HG03103 (cell line): ENCODE results near the gene HS6ST2.

ENCODE experiments used
- ATAC-seq: cut with Tn5 transposase; IDR thresholded peaks from one replicate; pipeline ENCODE4 v1.9.1; 2021; ENCODE audit warnings: low read depth; ENCODE audit not compliant: unreplicated experiment

HS6ST2 gene

DNA sequence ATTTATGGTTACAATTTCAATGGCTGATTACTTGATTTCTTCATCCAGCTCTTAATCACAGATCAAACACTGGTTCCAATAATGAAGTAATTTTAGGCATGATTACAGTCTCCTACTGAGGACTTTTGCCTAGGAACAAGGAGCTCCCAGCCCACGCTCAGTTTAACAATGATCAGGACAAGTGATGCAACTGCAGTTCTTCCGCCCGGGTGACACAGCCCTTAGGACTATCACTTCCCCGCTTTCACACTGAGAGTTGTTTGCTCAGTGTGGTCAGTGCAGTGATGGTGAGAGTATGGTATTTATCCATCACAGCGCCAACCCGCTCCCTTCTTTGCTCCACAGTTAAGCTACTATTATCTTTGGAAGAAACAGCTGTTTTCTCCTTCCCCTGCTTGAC lies 266.4 kb downstream of the HS6ST2 start:
- ATAC-seq: no peak

DNA sequence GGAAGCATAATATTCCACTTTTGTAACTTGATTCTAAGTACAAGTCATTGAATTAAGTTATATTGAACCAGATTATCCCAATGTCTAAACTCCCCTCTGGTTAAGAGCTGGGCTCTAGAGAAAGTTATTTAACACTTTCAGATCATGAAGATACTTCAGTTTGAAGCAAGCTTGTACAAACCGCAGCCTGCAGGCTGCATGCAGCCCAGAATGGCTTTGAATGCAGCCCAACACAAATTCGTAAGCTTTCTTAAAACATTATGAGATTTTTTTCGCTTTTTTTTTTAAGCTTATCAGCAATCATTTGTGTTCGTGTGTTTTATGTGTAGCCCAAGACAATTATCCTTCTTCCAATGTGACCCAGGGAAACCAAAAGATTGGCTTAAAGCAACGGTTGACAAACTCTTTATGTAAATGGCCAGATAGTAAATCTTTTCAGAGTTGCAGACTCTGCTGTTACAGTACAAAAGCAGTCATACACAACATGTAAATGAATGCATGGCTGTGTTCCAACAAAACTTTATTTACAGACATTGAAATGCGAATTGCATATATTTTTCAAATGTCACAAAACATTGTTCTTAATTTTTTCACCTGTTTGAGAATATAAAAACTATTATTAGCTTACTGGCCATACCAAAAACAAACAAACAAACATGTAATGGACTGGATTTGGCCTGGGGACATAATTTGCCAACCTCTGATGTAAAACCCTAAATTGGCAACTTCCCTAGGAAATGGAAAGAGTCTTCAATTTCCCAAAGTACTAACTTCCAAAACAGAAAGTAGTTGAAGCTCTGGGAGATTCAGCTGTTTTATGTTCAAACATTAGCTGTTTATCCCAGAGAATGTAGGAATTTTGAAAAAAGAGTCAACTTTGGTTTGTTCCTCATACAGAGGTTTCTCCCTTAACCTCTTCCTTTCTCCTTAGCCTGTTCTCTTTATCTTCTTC lies 268.5 kb downstream of the HS6ST2 start:
- no peak for ATAC-seq

- no peak for ATAC-seq
These were observed 273.2 kb downstream of the HS6ST2 start for GRCh38 chrX:132685276-132685675.

DNA sequence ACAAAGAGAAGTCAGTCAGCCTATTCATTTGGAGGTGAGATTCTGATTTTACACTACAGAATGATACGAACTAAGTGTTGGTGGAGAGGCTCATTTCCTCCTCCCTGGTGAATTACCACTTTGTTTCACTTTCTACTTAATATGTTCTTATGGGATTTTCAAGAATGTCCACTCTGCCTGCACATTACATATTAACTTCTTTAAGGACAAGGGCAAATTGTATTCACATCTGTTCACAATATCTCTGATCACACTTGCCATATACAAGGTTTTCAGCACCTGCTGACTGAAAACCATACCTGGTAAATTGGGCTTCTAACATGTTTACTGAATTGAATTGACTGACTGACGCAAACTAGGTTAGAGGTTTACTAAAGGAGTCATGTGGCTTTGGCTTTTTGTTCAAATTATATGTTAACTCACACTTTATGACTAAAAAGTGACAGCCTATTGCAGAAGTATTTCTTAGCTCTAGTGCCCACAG lies 281.2 kb downstream of the HS6ST2 start:
- no peak for ATAC-seq

DNA sequence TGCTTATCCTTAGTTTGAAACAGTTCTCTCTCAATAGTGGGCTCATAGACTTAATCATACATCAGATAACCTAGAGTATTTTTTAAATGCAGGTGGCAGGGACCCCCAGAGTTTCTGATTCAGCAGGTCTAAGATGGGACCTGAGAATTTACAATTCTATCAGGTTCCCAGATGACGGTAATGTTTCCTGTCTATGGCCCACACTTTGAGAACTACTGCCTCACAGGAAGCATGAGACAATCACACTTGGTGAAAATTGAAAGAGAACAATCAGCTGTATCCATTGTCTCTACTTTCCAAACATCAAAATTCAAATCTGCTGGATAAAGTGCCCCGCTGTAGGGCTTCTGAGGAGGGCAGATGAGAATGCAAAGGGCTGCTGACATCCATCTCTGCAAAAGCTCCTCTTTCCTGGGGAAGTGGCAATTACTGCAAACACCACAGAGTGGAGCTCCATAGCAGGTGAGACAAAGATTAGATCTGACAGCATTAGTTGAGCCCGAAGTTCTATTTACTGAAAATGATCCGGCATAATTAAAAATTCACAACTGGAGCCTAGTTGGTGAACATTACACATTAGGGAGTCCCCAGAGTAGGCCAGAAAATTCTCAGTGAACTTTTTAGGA lies 281.8 kb downstream of the HS6ST2 start:
- ATAC-seq: no peak

- no peak for ATAC-seq
These were observed 282.3 kb downstream of the HS6ST2 start for GRCh38 chrX:132676102-132676501.

DNA sequence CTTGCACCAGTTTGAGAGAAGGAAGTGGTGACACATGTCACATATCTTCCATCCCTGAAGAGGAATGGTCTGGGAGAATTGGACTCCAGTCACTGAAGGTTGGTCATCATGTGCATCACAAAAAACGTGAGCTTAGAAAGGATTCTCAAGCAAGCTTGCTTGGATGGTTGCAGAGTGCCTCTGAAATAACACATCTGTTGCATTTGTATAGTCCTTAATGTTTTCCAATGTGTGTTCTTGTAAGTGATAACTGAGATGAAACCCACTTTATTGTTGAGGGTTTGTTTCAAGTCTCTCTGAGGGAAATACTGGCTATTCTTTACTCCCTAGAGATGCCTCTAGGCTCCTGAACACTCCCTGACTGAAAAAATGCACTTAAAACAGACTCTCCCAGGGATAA lies 285.1 kb downstream of the HS6ST2 start:
- no peak for ATAC-seq

GRCh38 chrX:132671229-132671641 lies 287.2 kb downstream of the HS6ST2 start:
- no peak for ATAC-seq

GRCh38 chrX:132669142-132669541 lies 289.3 kb downstream of the HS6ST2 start:
- no peak for ATAC-seq

GRCh38 chrX:132668178-132668577 lies 290.3 kb downstream of the HS6ST2 start:
- ATAC-seq: no peak

GRCh38 chrX:132665676-132666075 lies 292.8 kb downstream of the HS6ST2 start:
- no peak for ATAC-seq

DNA sequence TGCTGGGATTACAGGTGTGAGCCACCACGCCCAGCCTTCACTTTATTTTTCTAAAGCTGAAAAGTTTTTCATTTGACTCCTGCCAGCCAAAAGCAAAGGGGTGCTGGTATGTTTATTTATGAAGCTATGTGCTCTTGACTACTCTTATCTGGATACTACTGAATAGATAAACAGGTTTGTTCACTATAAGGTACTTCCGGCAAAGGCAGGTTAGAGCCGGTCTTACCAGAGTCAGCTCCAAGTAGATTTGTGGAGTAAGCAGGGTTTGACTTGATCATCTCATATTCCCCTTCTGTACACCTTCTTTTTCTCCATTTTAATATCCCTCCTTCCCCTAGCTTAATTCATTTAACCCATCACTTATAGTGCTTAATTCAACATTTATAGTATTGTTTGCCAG lies 294.2 kb downstream of the HS6ST2 start:
- ATAC-seq: no peak

DNA sequence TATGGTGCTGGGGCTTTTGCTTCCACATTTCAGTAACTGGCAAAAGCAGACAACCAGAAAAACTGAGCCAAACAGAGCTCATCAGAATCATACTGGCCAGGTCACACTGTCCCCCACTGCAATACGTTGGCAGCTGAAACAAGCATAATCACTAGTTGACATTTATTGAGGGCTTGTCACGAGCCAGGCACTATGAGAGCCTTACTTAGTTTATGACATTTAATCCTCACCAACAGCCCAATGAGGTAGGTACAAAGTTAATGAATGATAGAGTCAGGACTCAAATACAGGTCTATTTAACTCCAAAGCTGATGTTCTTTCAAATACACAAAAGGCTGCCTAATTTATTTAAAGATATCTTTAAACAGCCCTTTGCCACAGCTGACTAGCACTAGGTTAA lies 295.6 kb downstream of the HS6ST2 start:
- ATAC-seq: no peak

DNA sequence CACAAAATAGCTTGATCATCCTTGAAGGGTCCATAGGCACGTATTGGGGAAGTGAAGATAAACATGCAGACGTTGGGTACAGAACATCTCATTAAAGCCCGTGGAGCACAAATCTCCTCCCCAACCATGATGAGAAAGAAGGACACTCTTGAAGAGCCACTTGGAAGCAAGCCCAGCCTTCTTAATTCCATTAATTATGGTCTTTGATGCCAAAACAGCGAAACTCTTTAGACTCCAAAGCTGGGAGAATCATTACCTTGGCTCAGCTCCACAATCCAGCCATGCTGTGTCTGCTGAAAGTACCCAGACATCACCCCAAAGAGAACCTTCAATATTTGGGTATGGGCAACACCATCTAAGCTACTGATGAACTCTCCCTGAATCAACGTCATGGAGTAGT lies 300.6 kb downstream of the HS6ST2 start:
- no peak for ATAC-seq

DNA sequence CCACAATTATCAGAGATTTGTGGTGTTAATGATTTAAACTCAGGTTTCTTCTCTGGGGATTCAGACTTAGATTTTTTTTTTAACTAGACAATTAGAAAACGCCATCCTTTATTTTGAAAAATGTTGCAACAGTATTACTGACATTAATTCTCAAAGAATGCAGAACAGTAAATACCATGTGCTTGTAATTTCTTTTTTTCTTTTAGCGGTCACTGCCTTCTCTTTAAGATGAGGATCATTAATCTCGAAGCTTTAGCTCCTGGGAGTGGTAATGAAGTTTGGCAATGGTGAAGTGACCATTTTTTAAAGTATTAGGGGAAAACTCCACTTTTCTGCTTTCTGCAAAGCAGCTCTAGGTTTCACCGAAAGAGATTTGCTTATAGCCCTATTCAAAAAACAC lies 305.6 kb downstream of the HS6ST2 start:
- no peak for ATAC-seq

- no peak for ATAC-seq
These were observed 306.9 kb downstream of the HS6ST2 start for GRCh38 chrX:132651421-132652086.

GRCh38 chrX:132648895-132649294 lies 309.5 kb downstream of the HS6ST2 start:
- ATAC-seq: no peak

DNA sequence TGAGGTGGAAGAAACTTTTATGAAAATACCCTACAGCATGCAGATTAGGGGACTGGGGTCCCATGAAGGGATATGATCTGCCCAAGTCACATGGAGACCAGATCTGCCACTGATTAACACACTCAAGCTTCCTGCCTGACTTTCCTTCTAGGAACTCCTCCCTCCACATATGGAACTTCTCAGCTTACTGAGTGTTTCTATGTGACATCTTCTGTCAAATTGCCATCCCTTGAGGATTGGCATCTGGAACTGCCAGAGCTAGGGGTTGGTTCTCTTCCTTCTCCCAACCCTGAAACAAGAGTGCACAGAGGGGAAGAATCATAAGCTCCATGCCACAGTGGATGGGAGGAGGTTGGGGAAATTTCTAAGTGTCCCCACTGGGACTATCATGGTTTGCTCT lies 319.0 kb downstream of the HS6ST2 start:
- no peak for ATAC-seq

DNA sequence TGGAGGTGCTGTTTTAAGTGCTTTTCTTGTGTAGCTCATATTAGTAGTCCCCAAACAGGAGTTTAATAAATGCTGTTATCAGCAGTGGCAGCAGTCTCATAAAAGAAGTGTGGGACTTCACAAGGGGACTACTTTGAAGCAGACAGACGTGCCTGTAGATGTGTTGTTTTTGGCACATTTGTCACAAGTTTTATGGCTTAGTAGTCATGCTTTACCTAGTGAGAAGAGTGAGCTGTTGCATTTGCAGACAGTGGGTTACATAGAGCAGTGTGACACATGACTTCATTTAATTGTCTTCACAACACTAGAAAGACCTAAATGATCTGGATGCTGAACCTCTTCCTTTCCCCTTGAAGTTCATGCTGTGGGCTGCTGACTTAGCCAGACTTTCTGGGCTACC lies 320.1 kb downstream of the HS6ST2 start:
- no peak for ATAC-seq

GRCh38 chrX:132636080-132636479 lies 322.3 kb downstream of the HS6ST2 start:
- no peak for ATAC-seq

DNA sequence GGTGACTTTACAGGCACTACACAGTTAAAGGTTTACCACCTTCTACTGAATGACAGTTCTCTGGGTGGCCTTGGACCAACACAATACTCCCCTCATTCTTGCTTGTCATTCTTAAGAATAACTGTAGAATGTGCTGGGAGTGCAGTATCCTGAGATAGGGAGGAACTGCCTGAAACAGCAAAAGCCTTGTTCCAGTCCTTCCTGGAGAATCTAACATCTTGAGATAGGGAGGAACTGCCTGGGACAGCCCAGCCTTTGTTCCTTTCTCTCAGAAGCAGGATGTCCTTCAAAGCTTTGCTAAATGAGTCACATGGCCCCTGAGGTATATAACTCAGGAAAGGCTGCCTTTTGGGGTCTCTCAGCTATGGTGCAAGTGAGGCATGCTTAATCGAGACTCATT lies 323.9 kb downstream of the HS6ST2 start:
- ATAC-seq: no peak
